ENCODE measurements around the gene TRPM8. TPM values are rescaled to one million over a fixed set of nuclear protein-coding genes. Genes with fewer than 3 reads are reported as not detected.

The TRPM8 gene
- 0.03 to 0.49 TPM (median 0.28 TPM) in 5 replicates for total RNA-seq (2022; extraction: Qiagen RNA extraction; ENCODE audit: low read depth)

DNA sequence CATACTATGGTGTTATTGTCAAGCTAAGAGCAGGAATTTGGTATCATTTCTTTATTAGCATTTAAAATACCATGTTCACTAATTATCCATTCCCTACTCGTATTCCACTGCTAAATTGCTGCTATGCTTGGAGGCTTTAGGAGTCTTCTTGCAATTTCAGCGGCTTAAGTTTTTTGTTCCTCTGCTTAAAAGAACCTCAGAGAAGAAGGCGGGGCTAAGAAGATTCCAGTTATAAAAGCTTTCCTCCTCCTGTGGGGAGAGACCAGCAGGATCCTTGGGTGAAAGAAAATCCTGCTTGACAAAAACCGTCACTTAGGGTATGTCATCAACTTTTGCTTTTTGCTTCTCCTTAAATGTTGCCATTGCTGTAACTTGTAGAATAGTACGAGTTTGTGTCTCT lies at the start of gene TRPM8:
Gene TRPM8 (plus strand): TSS at position 258 of the 400 bp plus-strand sequence. CDS start 9,165 bp downstream, outside the sequence.

DNA sequence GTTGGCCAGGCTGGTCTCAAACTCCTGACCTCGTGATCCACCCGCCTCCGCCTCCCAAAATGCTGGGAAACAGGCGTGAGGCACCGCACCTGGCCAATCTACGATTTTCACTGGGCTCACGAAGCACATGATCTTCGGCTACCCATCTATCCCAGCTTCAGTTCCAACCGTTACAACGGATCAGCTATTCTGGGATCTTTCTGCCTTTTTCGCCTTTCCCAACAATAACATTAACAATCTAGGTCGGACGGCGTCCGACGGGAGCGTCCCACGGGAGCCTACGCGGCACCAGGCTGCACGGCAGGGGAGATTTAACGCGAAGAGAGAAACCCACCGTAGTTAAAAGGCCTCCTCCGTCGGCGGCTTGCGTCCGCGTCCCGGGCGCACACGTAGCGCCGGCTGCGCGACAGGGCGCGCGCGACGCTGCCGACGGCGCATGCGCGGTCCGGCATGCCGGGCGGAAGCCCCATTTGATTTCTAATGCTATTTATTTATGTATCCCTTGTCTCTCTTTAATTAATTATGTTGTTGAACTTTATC lies 49.1 kb upstream of the TRPM8 start, which contains the start of gene MSL3B:
Gene MSL3B (minus strand): TSS at position 394 of the 540 bp plus-strand sequence.

DNA sequence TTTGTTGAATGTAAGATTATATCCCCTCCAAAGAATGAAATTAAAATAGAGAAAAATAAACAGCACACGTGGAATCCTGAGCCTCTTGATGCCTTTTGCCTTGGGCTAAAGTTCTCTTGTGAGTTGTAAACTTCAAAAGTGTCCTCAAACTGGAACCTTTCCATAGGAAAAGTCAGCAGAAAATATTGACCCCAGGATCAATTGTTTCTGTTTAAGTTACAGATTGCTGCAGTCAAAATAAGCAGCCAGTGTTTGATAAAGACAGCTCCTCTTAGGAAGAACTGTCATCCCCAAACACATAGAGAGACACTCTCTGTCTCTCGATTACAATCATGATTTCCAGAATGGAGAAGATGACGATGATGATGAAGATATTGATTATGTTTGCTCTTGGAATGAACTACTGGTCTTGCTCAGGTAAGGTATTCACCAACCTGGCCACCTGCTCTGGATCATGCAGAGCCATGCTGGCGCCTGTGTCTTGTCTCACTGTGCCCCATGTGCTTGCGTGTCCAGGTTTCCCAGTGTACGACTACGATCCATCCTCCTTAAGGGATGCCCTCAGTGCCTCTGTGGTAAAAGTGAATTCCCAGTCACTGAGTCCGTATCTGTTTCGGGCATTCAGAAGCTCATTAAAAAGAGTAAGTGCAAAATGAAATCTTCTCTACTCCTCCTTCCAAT lies 133.4 kb downstream of the TRPM8 start, which contains the start of gene SPP2:
Gene SPP2 (plus strand): TSS at position 248 of the 681 bp plus-strand sequence. CDS start 85 bp downstream, at position 333.

Other genes starting within 250 kb of the TRPM8 start
- gene UGT1A9, start 245.5 kb upstream of the TRPM8 start, total RNA-seq (2022; extraction: Qiagen RNA extraction; ENCODE audit: low read depth): 4.1 to 6.1 TPM (median 4.5 TPM) in 5 replicates
- gene UGT1A7, start 235.5 kb upstream of the TRPM8 start, total RNA-seq (2022; extraction: Qiagen RNA extraction; ENCODE audit: low read depth): 2.3 to 5.1 TPM (median 3.8 TPM) in 5 replicates
- gene UGT1A6, start 224.5 kb upstream of the TRPM8 start, total RNA-seq (2022; extraction: Qiagen RNA extraction; ENCODE audit: low read depth): 0.31 to 1.8 TPM (median 1.5 TPM) in 5 replicates
- 0.09 to 0.13 TPM in 2 of 5 replicates, not detected in the others for gene UGT1A5, start 204.5 kb upstream of the TRPM8 start, total RNA-seq (2022; extraction: Qiagen RNA extraction; ENCODE audit: low read depth)
- not detected in 5 replicates for gene UGT1A4, start 198.6 kb upstream of the TRPM8 start, total RNA-seq (2022; extraction: Qiagen RNA extraction; ENCODE audit: low read depth)
- 0.07 TPM in 1 of 5 replicates, not detected in the others for gene UGT1A3, start 188.3 kb upstream of the TRPM8 start, total RNA-seq (2022; extraction: Qiagen RNA extraction; ENCODE audit: low read depth)
- gene UGT1A1, start 157.1 kb upstream of the TRPM8 start, total RNA-seq (2022; extraction: Qiagen RNA extraction; ENCODE audit: low read depth): 0.71 to 1.1 TPM (median 0.87 TPM) in 5 replicates
- gene MROH2A, start 139.0 kb upstream of the TRPM8 start, total RNA-seq (2022; extraction: Qiagen RNA extraction; ENCODE audit: low read depth): 0.09 to 0.21 TPM (median 0.12 TPM) in 3 of 5 replicates, not detected in the others
- 58.2 to 64.5 TPM (median 61.4 TPM) in 5 replicates for gene HJURP, start 62.8 kb upstream of the TRPM8 start, total RNA-seq (2022; extraction: Qiagen RNA extraction; ENCODE audit: low read depth)
- gene SPP2, start 133.3 kb downstream of the TRPM8 start, total RNA-seq (2022; extraction: Qiagen RNA extraction; ENCODE audit: low read depth): not detected in 5 replicates